Liver (tissue), 9 donors: ENCODE results near the gene DEAF1. TPM values are rescaled to one million over a fixed set of nuclear protein-coding genes. Genes with fewer than 3 reads are reported as not detected.

ENCODE experiments used
- DNase-seq: peaks from one replicate; pipeline ENCODE4 v3.0.0-alpha.2; 2017; ENCODE audit warnings: low spot score
- H3K27ac ChIP-seq, 2 donors: one replicate each; pipeline ENCODE4 v1.7.0; 2013; ENCODE audit warnings: inconsistent platforms in 2 of 2, low read length in 2 of 2, control low read depth in 1 of 2, low read depth in 1 of 2, mild to moderate bottlenecking in 1 of 2
- H3K27me3 ChIP-seq, 4 donors: one replicate each; pipeline versions ENCODE4 v1.6.1 to v1.7.0; 2013; ENCODE audit warnings: low read length in 3 of 4, inconsistent platforms in 1 of 4, mild to moderate bottlenecking in 1 of 4, moderate library complexity in 1 of 4; ENCODE audit not compliant: control insufficient read depth in 4 of 4, insufficient read depth in 4 of 4
- H3K36me3 ChIP-seq, 4 donors: one replicate each; pipeline versions ENCODE4 v1.6.1 to v1.7.0; 2013; ENCODE audit warnings: low read length in 3 of 4, mild to moderate bottlenecking in 3 of 4, low read depth in 1 of 4, moderate library complexity in 1 of 4; ENCODE audit not compliant: control insufficient read depth in 4 of 4, insufficient read depth in 3 of 4
- H3K4me1 ChIP-seq, 4 donors: one replicate each; pipeline versions ENCODE4 v1.6.1 to v1.7.0; 2013; ENCODE audit warnings: low read length in 3 of 4, mild to moderate bottlenecking in 3 of 4, moderate library complexity in 1 of 4; ENCODE audit not compliant: control insufficient read depth in 4 of 4, insufficient read depth in 4 of 4
- H3K4me3 ChIP-seq, 3 donors: one replicate each; pipeline versions ENCODE4 v1.6.1 to v1.7.0; 2013; ENCODE audit warnings: low read length in 3 of 3, control low read depth in 1 of 3, low read depth in 1 of 3, mild to moderate bottlenecking in 1 of 3
- H3K9ac ChIP-seq, 2 donors: one replicate each; pipeline ENCODE4 v1.7.0; 2013; ENCODE audit warnings: low read length in 2 of 2, mild to moderate bottlenecking in 2 of 2, moderate library complexity in 2 of 2, control low read depth in 1 of 2, low read depth in 1 of 2
- H3K9me3 ChIP-seq, 4 donors: one replicate each; pipeline versions ENCODE4 v1.6.1 to v1.7.0; 2013; ENCODE audit warnings: low read length in 3 of 4; ENCODE audit not compliant: control insufficient read depth in 4 of 4
- ATF3 ChIP-seq: IDR thresholded peaks from 2 replicates; pipeline ENCODE4 v1.6.1; 2016; ENCODE audit warnings: antibody characterized with exemption
- CTCF ChIP-seq: fragments of 150-350 bp; IDR thresholded peaks from 2 replicates; pipeline ENCODE4 v1.5.1; 2017; ENCODE audit warnings: improper control_type of control experiment, low read depth, low read length; ENCODE audit not compliant: missing input control
- EGR1 ChIP-seq, 2 donors: IDR thresholded peaks; 2 replicates each; pipeline ENCODE4 v1.6.1; 2016 to 2018; ENCODE audit warnings: antibody characterized with exemption in 2 of 2, low read depth in 2 of 2
- FOXA1 ChIP-seq: IDR thresholded peaks from 2 replicates; pipeline ENCODE4 v1.6.1; 2016; ENCODE audit warnings: antibody characterized with exemption
- FOXA2 ChIP-seq: IDR thresholded peaks from 2 replicates; pipeline ENCODE4 v1.6.1; 2016; ENCODE audit warnings: antibody characterized with exemption
- GABPA ChIP-seq, 2 donors: IDR thresholded peaks in 1 of 2; conservative IDR thresholded peaks in 1 of 2; 2 replicates each; pipeline ENCODE4 v1.6.1; 2016; ENCODE audit warnings: antibody characterized with exemption in 2 of 2, mild to moderate bottlenecking in 1 of 2, moderate library complexity in 1 of 2
- HNF4A ChIP-seq, 2 donors: conservative IDR thresholded peaks; 2 replicates each; pipeline ENCODE4 v1.6.1; 2016; ENCODE audit warnings: antibody characterized with exemption in 2 of 2, mild to moderate bottlenecking in 2 of 2
- HNF4G ChIP-seq: IDR thresholded peaks from 2 replicates; pipeline ENCODE4 v1.6.1; 2016; ENCODE audit warnings: antibody characterized with exemption
- JUND ChIP-seq, 2 donors: IDR thresholded peaks; 2 replicates each; pipeline ENCODE4 v1.6.1; 2016; ENCODE audit warnings: antibody characterized with exemption in 2 of 2
- MAX ChIP-seq: IDR thresholded peaks from 2 replicates; pipeline ENCODE4 v1.6.1; 2016; ENCODE audit warnings: antibody characterized with exemption
- NR2F2 ChIP-seq: IDR thresholded peaks from 2 replicates; pipeline ENCODE4 v1.6.1; 2016; ENCODE audit warnings: antibody characterized with exemption
- RAD21 ChIP-seq, 2 donors: IDR thresholded peaks; 2 replicates each; pipeline ENCODE4 v1.6.1; 2016; ENCODE audit warnings: antibody characterized with exemption in 2 of 2, mild to moderate bottlenecking in 2 of 2
- REST ChIP-seq: IDR thresholded peaks from 2 replicates; pipeline ENCODE4 v1.6.1; 2016; ENCODE audit warnings: antibody characterized with exemption, mild to moderate bottlenecking
- RXRA ChIP-seq, 2 donors: IDR thresholded peaks; 2 replicates each; pipeline ENCODE4 v1.6.1; 2017 to 2018; ENCODE audit warnings: antibody characterized with exemption in 2 of 2, mild to moderate bottlenecking in 1 of 2
- SP1 ChIP-seq: IDR thresholded peaks from 2 replicates; pipeline ENCODE4 v1.6.1; 2018; ENCODE audit warnings: antibody characterized with exemption, mild to moderate bottlenecking
- TAF1 ChIP-seq: conservative IDR thresholded peaks from 2 replicates; pipeline ENCODE4 v1.6.1; 2016; ENCODE audit warnings: antibody characterized with exemption, mild to moderate bottlenecking
- YY1 ChIP-seq: IDR thresholded peaks from 2 replicates; pipeline ENCODE4 v1.6.1; 2016; ENCODE audit warnings: antibody characterized with exemption, mild to moderate bottlenecking
- ZBTB33 ChIP-seq: IDR thresholded peaks from 2 replicates; pipeline ENCODE4 v1.6.1; 2016; ENCODE audit warnings: antibody characterized with exemption
- WGBS: extraction: QIAGEN DNeasy Blood & Tissue Kit; methylation state at CpG from one replicate; pipeline ENCODE4 v1.1.7; 2013; 5-methylcytosine and 5-hydroxymethylcytosine counted together
- polyA plus RNA-seq, 2 donors: library from polyadenylated mRNA; stranded (reverse) in 1 of 2; unstranded in 1 of 2; fragments of 200-250 nt in 1 of 2; fragments of >200 nt in 1 of 2; fragmentation: Nextera tagmentation in 1 of 2; extraction: Ambion mirVana in 1 of 2; gene quantifications; one replicate each; pipeline versions ENCODE4 v1.2.1 to v1.2.3, GENCODE V29; 2013 to 2015
- total RNA-seq, 2 donors: library from RNA; depleted of rRNA; stranded (reverse); fragments of >200 nt; gene quantifications; one replicate each; pipeline ENCODE4 v1.2.3, GENCODE V29; 2014
- donor health status: healthy.
- donor health status: healthy.
- donor health status: healthy.
- donor health status: healthy.
- donor health status: healthy.

The DEAF1 gene
- total and polyA plus RNA-seq, 4 donors, result 7.0 to 11.4 (median 10.1) TPM

- no peak overlapping the region for H3K27ac ChIP-seq
- H3K4me1 ChIP-seq, result peaks cover 13 to 57% (median 49%) of the 10 kb centered on the region in 4 donors
- DNase-seq, result no peak
- WGBS, result 96% methylated on average over 16 of the region's 16 CpGs
- peaks cover 0 to 7% (median 3%) of the 10 kb centered on the region in 4 donors for H3K36me3 ChIP-seq
- H3K9me3 ChIP-seq, result no peaks in the 10 kb centered on the region
- no peak overlapping the region for H3K4me3 ChIP-seq
- no peaks in the 10 kb centered on the region for H3K27me3 ChIP-seq
- H3K9ac ChIP-seq, result no peak overlapping the region
- TF ChIP-seq CTCF (no peak), JUND (IDR thresholded peaks at IDR 0.05) (no peak)
Observed at GRCh38 chr11:659532-660085, 35.4 kb downstream of the DEAF1 start.

- DNase-seq, result no peak
- TF ChIP-seq ATF3, result no peak
- no peak for TF ChIP-seq ZBTB33
- peak; percentile 99 for TF ChIP-seq SP1
- TF ChIP-seq FOXA2, result no peak
- TF ChIP-seq JUND (IDR thresholded peaks at IDR 0.05), result peak; percentile 51 to 62
- peak in 1 of 2 donors; percentile 62 for TF ChIP-seq EGR1 (IDR thresholded peaks at IDR 0.05; ENCODE audit: low read depth in 2 of 2)
- peak; percentile 47 to 52 for TF ChIP-seq RAD21 (IDR thresholded peaks at IDR 0.05)
- no peak for TF ChIP-seq CTCF
- peak; percentile 99 for TF ChIP-seq HNF4A (conservative IDR thresholded peaks at IDR 0.05)
- peak; percentile 84 for TF ChIP-seq MAX
- TF ChIP-seq RXRA (IDR thresholded peaks at IDR 0.05), result peak; percentile 96 to 97
- TF ChIP-seq HNF4G, result peak; percentile 99
- no peak for TF ChIP-seq FOXA1
- TF ChIP-seq GABPA (IDR thresholded peaks at IDR 0.05 in 1 of 2, conservative IDR thresholded peaks at IDR 0.05 in 1 of 2), result peak in 1 of 2 donors; percentile 39
- TF ChIP-seq NR2F2, result peak; percentile 57
- peak; percentile 78 for TF ChIP-seq REST
- peak; percentile 82 for TF ChIP-seq YY1
- TF ChIP-seq TAF1, result no peak
- peaks cover 0 to 5% (median 2%) of the 10 kb centered on the region in 4 donors for H3K36me3 ChIP-seq
- H3K4me1 ChIP-seq, result peaks cover 13 to 67% (median 55%) of the 10 kb centered on the region in 4 donors
- no peak overlapping the region for H3K9ac ChIP-seq
- WGBS, result 35% methylated on average over 14 of the region's 14 CpGs
- H3K27ac ChIP-seq, result peak overlapping the region; percentile 51 to 63
- H3K9me3 ChIP-seq, result no peaks in the 10 kb centered on the region
- H3K27me3 ChIP-seq, result no peaks in the 10 kb centered on the region
- H3K4me3 ChIP-seq, result no peak overlapping the region
Observed at GRCh38 chr11:657691-658126, 37.3 kb downstream of the DEAF1 start.
